HepG2 (cell line): ENCODE data around the gene FXYD6. TPM values are rescaled to one million over a fixed set of nuclear protein-coding genes. Genes with fewer than 3 reads are reported as not detected.

Experiments used
- ATF4 ChIP-seq, 2 experiments: fragments of 450-650 bp in 1 of 2; sonication (generic) in 1 of 2; formaldehyde crosslinking; IDR thresholded peaks; 2 replicates each; pipeline versions ENCODE4 v1.5.0 to v1.8.0; 2020 to 2022; ENCODE audit warnings: mild to moderate bottlenecking in 1 of 2, missing genetic modification reagents in 1 of 2
- CREB3 ChIP-seq: sonication (generic); formaldehyde crosslinking; IDR thresholded peaks from 2 replicates; pipeline ENCODE4 v1.5.0; 2020; ENCODE audit warnings: missing genetic modification reagents
- CREM ChIP-seq, 2 experiments: sonication (generic) in 1 of 2; formaldehyde crosslinking in 1 of 2; IDR thresholded peaks; 2 replicates each; pipeline versions ENCODE4 v1.4.0 to v1.6.1; 2016 to 2020; ENCODE audit warnings: antibody characterized with exemption in 1 of 2, mild to moderate bottlenecking in 1 of 2, missing genetic modification reagents in 1 of 2
- E2F5 ChIP-seq: sonication (generic); formaldehyde crosslinking; conservative IDR thresholded peaks from 2 replicates; pipeline ENCODE4 v1.4.0; 2020; ENCODE audit warnings: missing genetic modification reagents
- ELK4 ChIP-seq: sonication (generic); formaldehyde crosslinking; IDR thresholded peaks from 2 replicates; pipeline ENCODE4 v1.9.0; 2021; ENCODE audit warnings: missing genetic modification reagents, borderline replicate concordance
- HNRNPL ChIP-seq: fragments of 200-400 bp; formaldehyde crosslinking; IDR thresholded peaks from 2 replicates; pipeline ENCODE4 v1.6.1; 2017; ENCODE audit warnings: mild to moderate bottlenecking, low read depth, low read length
- KLF12 ChIP-seq: sonication (generic); formaldehyde crosslinking; IDR thresholded peaks from 2 replicates; pipeline ENCODE4 v1.4.0; 2020; ENCODE audit warnings: missing genetic modification reagents, borderline replicate concordance
- MAFG ChIP-seq: sonication (generic); formaldehyde crosslinking; IDR thresholded peaks from 2 replicates; pipeline ENCODE4 v1.5.1; 2020; ENCODE audit warnings: mild to moderate bottlenecking, missing genetic modification reagents
- RELA ChIP-seq: sonication (generic); formaldehyde crosslinking; IDR thresholded peaks from 2 replicates; pipeline ENCODE4 v1.4.0; 2020; ENCODE audit warnings: missing genetic modification reagents
- SNAPC4 ChIP-seq: sonication (generic); formaldehyde crosslinking; IDR thresholded peaks from 2 replicates; pipeline ENCODE4 v1.4.0; 2020; ENCODE audit warnings: mild to moderate bottlenecking, missing genetic modification reagents
- THAP7 ChIP-seq: sonication (generic); formaldehyde crosslinking; IDR thresholded peaks from 2 replicates; pipeline ENCODE4 v1.8.1; 2023; ENCODE audit warnings: mild to moderate bottlenecking, missing genetic modification reagents
- WIZ ChIP-seq: sonication (generic); formaldehyde crosslinking; IDR thresholded peaks from 2 replicates; pipeline ENCODE4 v1.5.1; 2020; ENCODE audit warnings: mild to moderate bottlenecking, missing genetic modification reagents
- ZNF503 ChIP-seq: sonication (generic); formaldehyde crosslinking; IDR thresholded peaks from 2 replicates; pipeline ENCODE4 v1.4.0; 2020; ENCODE audit warnings: missing genetic modification reagents
- ZNF678 ChIP-seq: sonication (generic); formaldehyde crosslinking; IDR thresholded peaks from 2 replicates; pipeline ENCODE4 v1.4.0; 2020; ENCODE audit warnings: mild to moderate bottlenecking, missing genetic modification reagents
- ZNF768 ChIP-seq: sonication (generic); formaldehyde crosslinking; IDR thresholded peaks from 2 replicates; pipeline ENCODE4 v1.4.0; 2020; ENCODE audit warnings: missing genetic modification reagents
- polyA plus RNA-seq, 8 experiments: library from polyadenylated mRNA; depleted of rRNA in 3 of 8; stranded (reverse) in 7 of 8; unstranded in 1 of 8; fragments of >200 nt; fragmentation: Illumina TruSeq in 4 of 8; extraction: Trizol in 4 of 8; gene quantifications; 2 replicates each; pipeline versions ENCODE4 v1.2.1 to v1.2.3, GENCODE V29; 2011 to 2016; ENCODE audit warnings: low read depth in 4 of 8, missing spikeins in 1 of 8, mixed read lengths in 1 of 8; ENCODE audit not compliant: insufficient read depth in 1 of 8
- total RNA-seq, 5 experiments: library from RNA; depleted of rRNA; stranded (reverse); fragments of >200 nt; fragmentation: Illumina TruSeq; extraction: Trizol; gene quantifications; 2 replicates each; pipeline ENCODE4 v1.2.3, GENCODE V29; 2016; ENCODE audit warnings: low read depth in 1 of 5

FXYD6 gene
- total and polyA plus RNA-seq, 2 of the 13 experiments (the other 11 are each of a cell fraction or from before 2014, with no cell fraction given): not detected

- TF ChIP-seq THAP7 (CRISPR knock-in tag): 0 out of 2 replicates have a peak, but pooled peaks have one; percentile 55
- TF ChIP-seq ATF4 (CRISPR knock-in tag; IDR thresholded peaks at IDR 0.05): no peak
- no peak for TF ChIP-seq E2F5 (CRISPR knock-in tag)
- TF ChIP-seq MAFG (CRISPR knock-in tag): no peak
- TF ChIP-seq HNRNPL: 0 out of 2 replicates have a peak, but pooled peaks have one; percentile 28
- TF ChIP-seq SNAPC4: no peak
- no peak for TF ChIP-seq KLF12 (CRISPR knock-in tag)
- TF ChIP-seq WIZ: 0 out of 2 replicates have a peak, but pooled peaks have one; percentile 3
- TF ChIP-seq ZNF768 (CRISPR knock-in tag): no peak
- TF ChIP-seq RELA (CRISPR knock-in tag): no peak
- no peak for TF ChIP-seq CREB3
- no peak for TF ChIP-seq ZNF503 (CRISPR knock-in tag)
- no peak for TF ChIP-seq CREM (IDR thresholded peaks at IDR 0.05)
- no peak for TF ChIP-seq CREM (CRISPR knock-in tag; IDR thresholded peaks at IDR 0.05)
- no peak for TF ChIP-seq ZNF678 (CRISPR knock-in tag)
- TF ChIP-seq ELK4 (CRISPR knock-in tag): no peak
Measured at GRCh38 chr11:117823294-117823945, 53.0 kb downstream of the FXYD6 start (continued).
